Liver (tissue), 9 donors: ENCODE results near the gene GAL. TPM values are rescaled to one million over a fixed set of nuclear protein-coding genes. Genes with fewer than 3 reads are reported as not detected.

Source experiments
- DNase-seq: peaks from one replicate; pipeline ENCODE4 v3.0.0-alpha.2; 2017; ENCODE audit warnings: low spot score
- H3K27ac ChIP-seq, 2 donors: one replicate each; pipeline ENCODE4 v1.7.0; 2013; ENCODE audit warnings: inconsistent platforms in 2 of 2, low read length in 2 of 2, control low read depth in 1 of 2, low read depth in 1 of 2, mild to moderate bottlenecking in 1 of 2
- H3K27me3 ChIP-seq, 4 donors: one replicate each; pipeline versions ENCODE4 v1.6.1 to v1.7.0; 2013; ENCODE audit warnings: low read length in 3 of 4, inconsistent platforms in 1 of 4, mild to moderate bottlenecking in 1 of 4, moderate library complexity in 1 of 4; ENCODE audit not compliant: control insufficient read depth in 4 of 4, insufficient read depth in 4 of 4
- H3K36me3 ChIP-seq, 4 donors: one replicate each; pipeline versions ENCODE4 v1.6.1 to v1.7.0; 2013; ENCODE audit warnings: low read length in 3 of 4, mild to moderate bottlenecking in 3 of 4, low read depth in 1 of 4, moderate library complexity in 1 of 4; ENCODE audit not compliant: control insufficient read depth in 4 of 4, insufficient read depth in 3 of 4
- H3K4me1 ChIP-seq, 4 donors: one replicate each; pipeline versions ENCODE4 v1.6.1 to v1.7.0; 2013; ENCODE audit warnings: low read length in 3 of 4, mild to moderate bottlenecking in 3 of 4, moderate library complexity in 1 of 4; ENCODE audit not compliant: control insufficient read depth in 4 of 4, insufficient read depth in 4 of 4
- H3K4me3 ChIP-seq, 3 donors: one replicate each; pipeline versions ENCODE4 v1.6.1 to v1.7.0; 2013; ENCODE audit warnings: low read length in 3 of 3, control low read depth in 1 of 3, low read depth in 1 of 3, mild to moderate bottlenecking in 1 of 3
- H3K9ac ChIP-seq, 2 donors: one replicate each; pipeline ENCODE4 v1.7.0; 2013; ENCODE audit warnings: low read length in 2 of 2, mild to moderate bottlenecking in 2 of 2, moderate library complexity in 2 of 2, control low read depth in 1 of 2, low read depth in 1 of 2
- H3K9me3 ChIP-seq, 4 donors: one replicate each; pipeline versions ENCODE4 v1.6.1 to v1.7.0; 2013; ENCODE audit warnings: low read length in 3 of 4; ENCODE audit not compliant: control insufficient read depth in 4 of 4
- ATF3 ChIP-seq: IDR thresholded peaks from 2 replicates; pipeline ENCODE4 v1.6.1; 2016; ENCODE audit warnings: antibody characterized with exemption
- CTCF ChIP-seq: fragments of 150-350 bp; IDR thresholded peaks from 2 replicates; pipeline ENCODE4 v1.5.1; 2017; ENCODE audit warnings: improper control_type of control experiment, low read depth, low read length; ENCODE audit not compliant: missing input control
- EGR1 ChIP-seq, 2 donors: IDR thresholded peaks; 2 replicates each; pipeline ENCODE4 v1.6.1; 2016 to 2018; ENCODE audit warnings: antibody characterized with exemption in 2 of 2, low read depth in 2 of 2
- FOXA1 ChIP-seq: IDR thresholded peaks from 2 replicates; pipeline ENCODE4 v1.6.1; 2016; ENCODE audit warnings: antibody characterized with exemption
- FOXA2 ChIP-seq: IDR thresholded peaks from 2 replicates; pipeline ENCODE4 v1.6.1; 2016; ENCODE audit warnings: antibody characterized with exemption
- HNF4A ChIP-seq, 2 donors: conservative IDR thresholded peaks; 2 replicates each; pipeline ENCODE4 v1.6.1; 2016; ENCODE audit warnings: antibody characterized with exemption in 2 of 2, mild to moderate bottlenecking in 2 of 2
- JUND ChIP-seq, 2 donors: IDR thresholded peaks; 2 replicates each; pipeline ENCODE4 v1.6.1; 2016; ENCODE audit warnings: antibody characterized with exemption in 2 of 2
- MAX ChIP-seq: IDR thresholded peaks from 2 replicates; pipeline ENCODE4 v1.6.1; 2016; ENCODE audit warnings: antibody characterized with exemption
- NR2F2 ChIP-seq: IDR thresholded peaks from 2 replicates; pipeline ENCODE4 v1.6.1; 2016; ENCODE audit warnings: antibody characterized with exemption
- RAD21 ChIP-seq, 2 donors: IDR thresholded peaks; 2 replicates each; pipeline ENCODE4 v1.6.1; 2016; ENCODE audit warnings: antibody characterized with exemption in 2 of 2, mild to moderate bottlenecking in 2 of 2
- REST ChIP-seq: IDR thresholded peaks from 2 replicates; pipeline ENCODE4 v1.6.1; 2016; ENCODE audit warnings: antibody characterized with exemption, mild to moderate bottlenecking
- RXRA ChIP-seq, 2 donors: IDR thresholded peaks; 2 replicates each; pipeline ENCODE4 v1.6.1; 2017 to 2018; ENCODE audit warnings: antibody characterized with exemption in 2 of 2, mild to moderate bottlenecking in 1 of 2
- SP1 ChIP-seq: IDR thresholded peaks from 2 replicates; pipeline ENCODE4 v1.6.1; 2018; ENCODE audit warnings: antibody characterized with exemption, mild to moderate bottlenecking
- TAF1 ChIP-seq: conservative IDR thresholded peaks from 2 replicates; pipeline ENCODE4 v1.6.1; 2016; ENCODE audit warnings: antibody characterized with exemption, mild to moderate bottlenecking
- YY1 ChIP-seq: IDR thresholded peaks from 2 replicates; pipeline ENCODE4 v1.6.1; 2016; ENCODE audit warnings: antibody characterized with exemption, mild to moderate bottlenecking
- ZBTB33 ChIP-seq: IDR thresholded peaks from 2 replicates; pipeline ENCODE4 v1.6.1; 2016; ENCODE audit warnings: antibody characterized with exemption
- WGBS: extraction: QIAGEN DNeasy Blood & Tissue Kit; methylation state at CpG from one replicate; pipeline ENCODE4 v1.1.7; 2013; 5-methylcytosine and 5-hydroxymethylcytosine counted together
- polyA plus RNA-seq, 2 donors: library from polyadenylated mRNA; stranded (reverse) in 1 of 2; unstranded in 1 of 2; fragments of 200-250 nt in 1 of 2; fragments of >200 nt in 1 of 2; fragmentation: Nextera tagmentation in 1 of 2; extraction: Ambion mirVana in 1 of 2; gene quantifications; one replicate each; pipeline versions ENCODE4 v1.2.1 to v1.2.3, GENCODE V29; 2013 to 2015
- total RNA-seq, 2 donors: library from RNA; depleted of rRNA; stranded (reverse); fragments of >200 nt; gene quantifications; one replicate each; pipeline ENCODE4 v1.2.3, GENCODE V29; 2014
- donor health status: healthy.
- donor health status: healthy.
- donor health status: healthy.
- donor health status: healthy.
- donor health status: healthy.

Gene GAL
- total and polyA plus RNA-seq, 4 donors, result 0.47 TPM; not detected in 3

GRCh38 chr11:68698993-68699392 is 14.6 kb downstream of the GAL start:
- Histone ChIP-seq H3K27ac (no peak overlapping the region), H3K9me3 (peaks cover 0 to 1% (median 0%) of the 10 kb centered on the region in 4 donors), H3K9ac (no peak overlapping the region), H3K27me3 (peaks cover 0 to 2% (median 0%) of the 10 kb centered on the region in 4 donors), H3K36me3 (no peaks in the 10 kb centered on the region), H3K4me3 (no peak overlapping the region), H3K4me1 (no peaks in the 10 kb centered on the region)
- WGBS, result 89% methylated on average over 2 of the region's 2 CpGs
- no peak for DNase-seq
- TF ChIP-seq RAD21 (IDR thresholded peaks at IDR 0.05), result no peak
- TF ChIP-seq ATF3, result no peak
- TF ChIP-seq JUND (IDR thresholded peaks at IDR 0.05), result no peak
- no peak for TF ChIP-seq FOXA1
- TF ChIP-seq CTCF, result no peak
- TF ChIP-seq RXRA (IDR thresholded peaks at IDR 0.05), result no peak
- no peak for TF ChIP-seq REST
- no peak for TF ChIP-seq MAX
- TF ChIP-seq EGR1 (IDR thresholded peaks at IDR 0.05; ENCODE audit: low read depth in 2 of 2), result no peak
- no peak for TF ChIP-seq TAF1

GRCh38 chr11:68704887-68705286 is 20.5 kb downstream of the GAL start:
- H3K4me3 ChIP-seq, result no peak overlapping the region
- H3K27me3 ChIP-seq, result peaks cover 0 to 2% (median 0%) of the 10 kb centered on the region in 4 donors
- H3K9me3 ChIP-seq, result peaks cover 0 to 1% (median 0%) of the 10 kb centered on the region in 4 donors
- no peaks in the 10 kb centered on the region for H3K4me1 ChIP-seq
- H3K9ac ChIP-seq, result no peak overlapping the region
- H3K36me3 ChIP-seq, result no peaks in the 10 kb centered on the region
- no peak overlapping the region for H3K27ac ChIP-seq
- DNase-seq, result no peak
- 25% methylated on average over 16 of the region's 16 CpGs for WGBS
- no peak for TF ChIP-seq JUND (IDR thresholded peaks at IDR 0.05)
- no peak for TF ChIP-seq HNF4A (conservative IDR thresholded peaks at IDR 0.05)
- no peak for TF ChIP-seq TAF1
- no peak for TF ChIP-seq FOXA2
- TF ChIP-seq CTCF, result no peak
- TF ChIP-seq SP1, result no peak
- TF ChIP-seq RAD21 (IDR thresholded peaks at IDR 0.05), result no peak
- TF ChIP-seq EGR1 (IDR thresholded peaks at IDR 0.05; ENCODE audit: low read depth in 2 of 2), result no peak
- TF ChIP-seq MAX, result no peak
- no peak for TF ChIP-seq YY1
- TF ChIP-seq FOXA1, result no peak
- no peak for TF ChIP-seq NR2F2
- no peak for TF ChIP-seq ZBTB33
- no peak for TF ChIP-seq RXRA (IDR thresholded peaks at IDR 0.05)
- no peak for TF ChIP-seq REST
